DMS53 treated with DMSO at 0.1 percent for 48 hours (cell line): ENCODE data around the gene CRYAB.

Source experiments
- DNase-seq: peaks from one replicate; lab custom pipeline; 2025; ENCODE audit not compliant: unreplicated experiment; lab: John Stamatoyannopoulos, UW

The CRYAB gene

GRCh38 chr11:111911563-111912401, at the start of gene CRYAB:
CRYAB (minus strand) TSS chr11:111911770; CDS start chr11:111911724, 46 bp downstream.
- no peak for DNase-seq

- no peak for DNase-seq
Observed at GRCh38 chr11:111960916-111961315, 49.3 kb upstream of the CRYAB start.

DNA sequence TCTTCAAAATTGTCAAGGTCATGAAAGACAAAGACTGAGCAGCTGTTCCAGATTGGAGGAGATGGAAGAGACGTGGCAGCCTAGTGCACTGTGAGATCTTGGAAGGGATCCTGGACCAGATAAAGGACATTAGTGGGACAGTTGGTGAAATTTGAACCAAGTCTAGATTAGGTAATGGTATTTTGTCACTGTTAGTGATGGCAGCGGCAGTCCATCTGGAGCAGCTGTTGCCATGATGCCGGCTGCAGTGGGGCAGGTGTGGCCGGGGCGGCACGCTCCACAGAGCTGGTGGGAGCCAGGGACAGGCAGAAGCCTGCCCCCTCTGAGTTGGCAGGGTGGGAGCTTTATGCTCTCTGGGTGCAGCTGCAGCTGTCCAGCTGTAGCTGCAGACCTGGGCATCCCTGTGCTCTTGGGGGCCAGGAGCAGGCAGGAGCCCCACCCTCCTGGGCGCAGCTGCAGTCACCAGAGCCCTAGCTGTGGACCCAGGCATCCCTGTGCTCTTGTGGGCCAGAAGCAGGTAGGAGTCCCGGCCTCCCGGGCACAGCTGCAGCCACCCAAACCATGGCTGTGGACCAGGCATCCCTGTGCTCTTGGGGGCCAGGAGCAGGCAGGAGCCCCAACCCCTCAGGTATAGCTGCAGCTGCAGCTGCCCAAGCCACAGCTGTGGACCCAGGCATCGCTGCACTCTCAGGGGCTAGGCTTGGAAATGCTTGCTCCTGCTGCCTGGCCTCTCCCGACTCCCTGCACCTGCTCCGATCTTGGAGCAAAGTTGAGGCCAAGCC, 46.3 kb upstream of the CRYAB start:
- no peak for DNase-seq

- DNase-seq, result no peak
Observed at GRCh38 chr11:111954154-111954553, 42.6 kb upstream of the CRYAB start.

GRCh38 chr11:111951565-111951964, 40.0 kb upstream of the CRYAB start:
- no peak for DNase-seq

DNA sequence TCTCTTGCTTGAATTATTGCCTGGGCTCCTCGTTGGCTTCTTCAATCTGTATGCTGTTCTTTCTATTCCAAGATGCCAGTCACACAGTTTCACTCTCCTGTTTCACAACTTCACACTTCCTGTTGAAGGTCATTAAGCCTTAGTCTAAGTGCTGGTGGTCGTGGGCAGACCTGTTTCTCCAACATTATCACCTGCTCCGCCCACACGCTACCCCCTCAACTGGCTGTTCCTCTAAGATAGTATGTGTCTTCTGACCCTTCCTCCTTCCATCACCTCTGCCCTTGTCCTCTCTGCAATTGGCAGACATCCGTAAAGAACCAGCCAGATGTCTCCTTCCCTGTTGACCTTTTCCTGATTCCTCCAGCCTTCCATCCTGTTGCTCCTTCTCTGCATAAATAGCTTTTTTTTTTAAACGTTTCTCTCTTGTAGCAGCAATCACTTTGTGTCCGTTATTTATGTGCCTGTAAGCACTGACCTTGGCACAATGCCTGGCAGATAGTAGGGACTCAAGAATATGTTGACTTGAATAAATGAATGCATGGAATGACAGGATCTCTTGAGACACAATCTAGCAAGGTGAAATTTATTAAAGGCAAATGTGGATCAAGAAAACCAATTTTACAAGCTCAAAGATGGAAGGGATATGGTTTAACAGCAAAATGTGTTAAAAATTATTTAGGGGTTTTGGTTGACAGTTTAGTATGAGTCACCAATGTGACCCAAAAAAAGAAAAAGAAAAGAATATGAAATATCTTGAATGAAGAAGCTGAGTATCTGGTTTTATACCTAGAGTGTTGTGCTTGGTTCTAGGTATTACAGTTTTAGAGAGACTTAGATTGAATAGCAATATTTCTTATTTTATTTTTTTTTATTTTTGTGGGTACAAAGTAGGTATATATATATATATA, 38.2 kb upstream of the CRYAB start:
- no peak for DNase-seq

DNA sequence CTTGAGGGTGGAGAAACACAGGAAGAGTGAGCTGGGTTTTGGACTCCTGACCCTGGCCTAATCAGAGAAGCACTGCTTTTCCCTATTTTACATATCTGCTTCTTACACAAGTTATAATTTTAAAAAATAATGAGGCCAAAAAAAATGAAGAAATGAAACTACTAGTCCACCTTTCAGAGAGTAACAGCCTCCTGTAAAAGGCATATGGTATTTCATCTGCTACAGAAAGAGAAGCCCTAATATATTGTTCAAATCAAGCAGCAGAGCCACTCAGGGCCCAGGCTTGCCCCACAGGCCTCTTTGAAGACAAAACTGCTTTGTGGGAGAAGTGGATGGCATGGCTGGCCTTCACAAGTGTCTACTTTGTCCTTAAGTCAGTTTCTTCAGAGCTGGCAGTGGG, 35.6 kb upstream of the CRYAB start:
- no peak for DNase-seq

- no peak for DNase-seq
Observed at GRCh38 chr11:111946499-111946898, 34.9 kb upstream of the CRYAB start.

DNA sequence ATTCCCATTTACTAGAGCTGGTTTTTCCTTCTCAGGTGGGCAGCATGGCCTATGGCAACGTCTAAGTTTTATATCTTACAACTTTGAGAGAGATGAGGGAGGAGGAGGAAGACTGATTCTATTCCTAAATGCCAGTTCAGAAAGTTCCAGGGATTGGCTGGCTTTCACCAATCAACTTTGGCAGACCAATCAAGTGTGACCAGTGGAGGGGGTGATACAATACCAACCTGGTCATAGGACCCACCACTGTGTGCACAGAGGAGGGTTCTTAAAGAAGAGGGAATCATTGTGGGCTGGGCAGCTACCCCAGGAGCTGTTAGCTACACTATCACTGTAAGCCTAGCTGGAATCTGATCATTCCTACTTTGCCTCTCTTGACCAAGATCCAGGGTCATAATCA, 33.6 kb upstream of the CRYAB start:
- DNase-seq, result no peak

- no peak for DNase-seq
Observed at GRCh38 chr11:111944651-111945051, 33.1 kb upstream of the CRYAB start.

- no peak for DNase-seq
Observed at GRCh38 chr11:111944139-111944538, 32.6 kb upstream of the CRYAB start.

DNA sequence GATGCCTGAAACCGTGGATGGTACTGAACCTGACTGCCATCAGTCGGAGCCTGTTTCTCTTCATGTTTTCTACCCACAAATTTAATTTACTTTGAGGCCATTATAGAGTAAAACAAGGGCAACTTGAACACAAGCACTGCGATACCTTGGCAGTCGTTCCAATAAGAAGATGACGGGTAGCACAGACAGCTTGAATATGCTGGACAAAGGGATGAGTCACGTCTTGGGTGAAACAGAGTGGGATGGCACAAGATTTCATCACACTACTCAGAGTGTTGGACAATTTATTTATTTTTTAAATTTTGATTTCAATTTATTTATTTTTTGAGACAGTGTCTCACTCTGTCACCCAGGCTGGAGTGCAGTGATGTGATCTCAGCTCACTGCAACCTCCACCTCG, 31.3 kb upstream of the CRYAB start:
- DNase-seq, result no peak

DNA sequence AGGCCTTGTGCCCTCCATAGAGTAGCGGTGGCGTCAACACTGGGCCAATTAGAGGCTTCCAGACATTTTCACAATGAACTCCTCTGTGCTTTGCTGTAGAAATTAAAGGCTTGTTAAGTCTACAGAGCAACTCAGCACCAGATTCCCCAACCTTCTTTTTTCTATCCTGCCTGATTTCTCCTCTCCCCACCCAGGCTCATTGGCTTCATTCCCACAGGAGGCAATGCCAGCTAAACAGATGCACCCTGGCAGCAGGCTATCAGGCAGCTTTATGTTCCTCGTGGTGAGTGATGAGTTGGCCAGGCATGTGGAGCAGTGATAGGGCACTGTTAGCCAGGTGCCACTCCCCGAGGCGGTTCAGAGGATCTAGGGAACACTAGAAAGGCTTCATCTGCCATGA, 30.4 kb upstream of the CRYAB start:
- DNase-seq, result no peak

DNA sequence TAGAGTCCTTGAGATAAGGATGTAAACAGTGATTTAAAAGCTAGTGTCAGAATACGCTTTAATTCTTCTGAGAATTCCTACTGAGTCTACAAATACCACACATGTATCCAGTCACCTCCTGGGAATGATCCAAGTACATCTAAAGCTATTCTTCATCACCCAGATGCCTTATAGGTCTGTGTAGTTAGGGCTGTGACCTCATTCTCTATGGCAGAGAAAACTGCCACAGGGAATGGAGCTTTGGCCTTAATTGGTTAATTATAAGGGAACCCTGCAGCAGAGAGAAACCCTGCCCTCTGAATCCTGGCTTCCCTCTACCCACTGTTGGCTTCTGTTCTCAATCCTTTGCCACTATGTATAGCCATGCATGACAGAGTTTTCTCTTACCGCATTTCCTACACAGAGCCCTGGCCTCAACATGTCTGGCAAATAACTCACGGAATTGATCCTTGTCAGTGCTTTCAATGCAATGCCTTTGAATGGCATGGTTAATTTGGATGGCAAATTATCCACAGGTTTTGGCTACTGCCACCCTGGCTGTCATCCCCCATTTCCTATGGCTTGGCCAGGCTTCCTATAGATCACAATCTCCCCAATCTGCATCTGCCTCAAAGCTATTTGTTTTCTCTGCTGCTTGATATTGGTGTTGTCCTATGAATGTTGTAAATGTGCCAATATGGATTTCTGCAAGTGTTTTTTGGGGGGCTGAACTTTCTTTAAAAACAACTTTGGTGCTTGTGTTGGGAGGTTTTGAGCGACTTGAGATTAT, 28.4 kb upstream of the CRYAB start:
- DNase-seq, result no peak

DNA sequence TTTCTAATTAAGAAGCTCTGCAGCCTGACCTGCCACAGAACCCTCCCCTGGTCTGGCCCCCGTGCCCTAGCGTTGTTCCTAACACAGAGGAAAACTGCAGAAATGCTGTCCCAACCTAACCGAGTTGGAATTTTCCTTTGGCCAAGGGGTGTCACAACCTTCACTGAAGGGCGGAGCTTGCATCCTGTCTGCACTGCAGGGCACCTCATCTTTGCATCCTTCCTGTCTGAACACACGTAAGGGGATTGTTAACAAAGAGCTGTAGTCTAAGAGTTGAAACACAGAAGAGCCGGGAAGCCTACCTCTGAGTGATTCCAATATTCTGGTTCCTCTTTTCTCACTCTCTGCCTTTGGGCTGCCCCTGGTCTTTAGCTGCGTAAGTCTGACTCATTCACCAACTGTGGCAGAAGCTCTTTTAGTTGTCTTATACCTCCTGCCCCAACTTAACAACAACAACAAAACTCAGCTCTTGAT, 27.2 kb upstream of the CRYAB start:
- DNase-seq, result no peak

- DNase-seq, result no peak
Observed at GRCh38 chr11:111937844-111938243, 26.3 kb upstream of the CRYAB start.

GRCh38 chr11:111937461-111937769, 25.8 kb upstream of the CRYAB start:
- DNase-seq, result no peak

- no peak for DNase-seq
Observed at GRCh38 chr11:111936040-111936540, 24.5 kb upstream of the CRYAB start.

DNA sequence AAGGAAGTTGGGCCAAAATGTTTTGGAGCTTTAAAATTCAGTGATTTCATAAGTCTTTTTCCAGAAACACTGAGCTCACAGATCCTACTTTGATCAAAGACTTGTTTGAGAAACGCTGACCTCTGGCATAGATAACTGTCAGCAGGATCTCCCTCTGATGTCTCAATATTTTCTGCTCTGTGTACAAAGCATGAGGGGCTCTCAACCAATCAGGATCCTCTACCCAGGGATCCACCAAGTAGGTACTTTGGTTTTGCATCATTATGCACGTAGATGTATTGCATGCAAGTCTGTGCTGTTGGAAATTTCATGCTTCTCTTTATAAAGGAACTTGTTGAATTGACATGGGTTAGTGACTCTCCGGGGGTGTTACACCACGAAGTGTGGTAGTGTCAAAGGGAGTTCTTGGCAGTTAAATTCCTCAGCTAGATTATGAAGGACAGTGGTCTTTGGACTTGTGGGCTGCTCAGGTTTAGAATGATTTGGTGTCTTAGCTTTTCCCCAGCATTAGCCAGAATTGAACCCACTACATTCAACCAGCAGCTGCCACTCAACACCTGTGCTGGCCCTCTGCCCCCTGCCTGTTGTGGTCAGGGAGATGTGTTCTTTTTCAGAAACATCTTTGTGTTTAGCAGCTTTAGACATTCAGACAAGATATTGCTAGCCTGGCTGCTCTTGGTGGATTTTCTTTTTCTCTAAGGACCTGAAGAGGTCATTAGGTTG, 23.9 kb upstream of the CRYAB start:
- DNase-seq, result no peak

GRCh38 chr11:111934306-111934705, 22.7 kb upstream of the CRYAB start:
- DNase-seq, result no peak
